Neural cell (in vitro differentiated cells): ENCODE results near the gene PDS5B. TPM values are rescaled to one million over a fixed set of nuclear protein-coding genes. Genes with fewer than 3 reads are reported as not detected.

Experiments used
- H2AFZ ChIP-seq: fragments of 200-600, 300-800 bp; sonication (generic), shearing (Covaris generic); 2 replicates; pipeline ENCODE4 v1.6.0; 2014; ENCODE audit warnings: low read depth, mild to moderate bottlenecking, antibody characterized with exemption, low read length, moderate library complexity
- H3F3A ChIP-seq: fragments of 200-600 bp; shearing (Covaris generic); 2 replicates; pipeline ENCODE4 v1.6.1; 2016; ENCODE audit warnings: mild to moderate bottlenecking, moderate library complexity, mixed read lengths, antibody characterized with exemption, low read length; ENCODE audit not compliant: insufficient read depth, poor library complexity, severe bottlenecking
- H3K27ac ChIP-seq: fragments of 200-600, 300-800 bp; sonication (generic), shearing (Covaris generic); 2 replicates; pipeline ENCODE4 v1.5.1; 2014; ENCODE audit warnings: mild to moderate bottlenecking, low read length, moderate library complexity
- H3K27me3 ChIP-seq: fragments of 300-800, 200-600 bp; sonication (generic), shearing (Covaris generic); 2 replicates; pipeline ENCODE4 v1.6.0; 2014; ENCODE audit warnings: mild to moderate bottlenecking, low read depth, low read length, moderate library complexity; ENCODE audit not compliant: insufficient read depth
- H3K36me3 ChIP-seq: fragments of 300-800, 200-600 bp; sonication (generic), shearing (Covaris generic); 2 replicates; pipeline ENCODE4 v1.5.1; 2014; ENCODE audit warnings: mild to moderate bottlenecking, antibody characterized with exemption, low read length, moderate library complexity; ENCODE audit not compliant: insufficient read depth
- H3K4me2 ChIP-seq: fragments of 300-800, 200-600 bp; sonication (generic), shearing (Covaris generic); 2 replicates; pipeline ENCODE4 v1.6.0; 2014; ENCODE audit warnings: mild to moderate bottlenecking, low read length
- H3K4me3 ChIP-seq: fragments of 300-800, 200-600 bp; sonication (generic), shearing (Covaris generic); 2 replicates; pipeline ENCODE4 v1.5.1; 2014; ENCODE audit warnings: mild to moderate bottlenecking, low read length, moderate library complexity
- H3K79me2 ChIP-seq: fragments of 200-600 bp; shearing (Covaris generic); replicated peaks from 2 replicates; pipeline ENCODE4 v1.6.0; 2014; ENCODE audit warnings: mild to moderate bottlenecking, low read length, moderate library complexity; ENCODE audit not compliant: insufficient read depth
- H3K9ac ChIP-seq: fragments of 300-800, 200-600 bp; sonication (generic), shearing (Covaris generic); 2 replicates; pipeline ENCODE4 v1.6.1; 2016; ENCODE audit warnings: mild to moderate bottlenecking, low read length, mixed read lengths
- H3K9me2 ChIP-seq: fragments of 200-600 bp; shearing (Covaris generic); 2 replicates; pipeline ENCODE4 v1.6.1; 2016; ENCODE audit warnings: mild to moderate bottlenecking, low read length, mixed read lengths; ENCODE audit not compliant: insufficient read depth
- H3K9me3 ChIP-seq: fragments of 200-600, 300-800 bp; sonication (generic), shearing (Covaris generic); 2 replicates; pipeline ENCODE4 v1.6.1; 2016; ENCODE audit warnings: mild to moderate bottlenecking, mixed run types, low read length, moderate library complexity, mixed read lengths
- H4K20me1 ChIP-seq: fragments of 200-600 bp; shearing (Covaris generic); 2 replicates; pipeline ENCODE4 v1.6.1; 2016; ENCODE audit warnings: mild to moderate bottlenecking, mixed run types; ENCODE audit not compliant: insufficient read depth
- CTCF ChIP-seq: fragments of 450-650 bp; IDR thresholded peaks from 2 replicates; pipeline ENCODE4 v1.5.1; 2014; ENCODE audit warnings: antibody characterized with exemption, mild to moderate bottlenecking, moderate library complexity; ENCODE audit not compliant: poor library complexity, severe bottlenecking
- EP300 ChIP-seq: fragments of 450-650 bp; conservative IDR thresholded peaks from 2 replicates; pipeline ENCODE4 v1.6.1; 2014; ENCODE audit warnings: antibody characterized with exemption, mild to moderate bottlenecking, moderate library complexity; ENCODE audit not compliant: poor library complexity, severe bottlenecking
- EZH2 ChIP-seq: fragments of 200-600, 300-800 bp; shearing (Covaris generic), sonication (generic); IDR thresholded peaks from 2 replicates; pipeline ENCODE4 v1.6.1; 2014; ENCODE audit warnings: antibody characterized with exemption, low read length, borderline replicate concordance, mild to moderate bottlenecking; ENCODE audit not compliant: insufficient read depth, poor library complexity, severe bottlenecking
- MXI1 ChIP-seq: fragments of 450-650 bp; conservative IDR thresholded peaks from 2 replicates; pipeline ENCODE4 v1.6.1; 2014; ENCODE audit warnings: antibody characterized with exemption, mild to moderate bottlenecking; ENCODE audit not compliant: poor library complexity, severe bottlenecking
- POLR2AphosphoS5 ChIP-seq: IDR thresholded peaks from 2 replicates; pipeline ENCODE4 v1.6.1; 2012
- RAD21 ChIP-seq: fragments of 450-650 bp; conservative IDR thresholded peaks from 2 replicates; pipeline ENCODE4 v1.6.1; 2014; ENCODE audit warnings: antibody characterized with exemption, mild to moderate bottlenecking, moderate library complexity
- SMC3 ChIP-seq: fragments of 450-650 bp; conservative IDR thresholded peaks from 2 replicates; pipeline ENCODE4 v1.6.1; 2014; ENCODE audit warnings: antibody characterized with exemption, mild to moderate bottlenecking, moderate library complexity; ENCODE audit not compliant: poor library complexity
- TAF1 ChIP-seq: IDR thresholded peaks from 2 replicates; pipeline ENCODE4 v1.6.1; 2012; ENCODE audit warnings: low read depth
- polyA plus RNA-seq: library from polyadenylated mRNA; depleted of rRNA; stranded (reverse); fragments of >200 nt; gene quantifications from 2 replicates; pipeline ENCODE4 v1.2.3, GENCODE V29; 2014
- TF ChIP-seq, protein P1 (sequence below): IDR thresholded peaks from 2 replicates; pipeline ENCODE4 v1.6.1; 2012; ENCODE audit warnings: borderline replicate concordance

PDS5B gene
- polyA plus RNA-seq, 1 donor from 2014 or later, result 27.6 TPM

DNA sequence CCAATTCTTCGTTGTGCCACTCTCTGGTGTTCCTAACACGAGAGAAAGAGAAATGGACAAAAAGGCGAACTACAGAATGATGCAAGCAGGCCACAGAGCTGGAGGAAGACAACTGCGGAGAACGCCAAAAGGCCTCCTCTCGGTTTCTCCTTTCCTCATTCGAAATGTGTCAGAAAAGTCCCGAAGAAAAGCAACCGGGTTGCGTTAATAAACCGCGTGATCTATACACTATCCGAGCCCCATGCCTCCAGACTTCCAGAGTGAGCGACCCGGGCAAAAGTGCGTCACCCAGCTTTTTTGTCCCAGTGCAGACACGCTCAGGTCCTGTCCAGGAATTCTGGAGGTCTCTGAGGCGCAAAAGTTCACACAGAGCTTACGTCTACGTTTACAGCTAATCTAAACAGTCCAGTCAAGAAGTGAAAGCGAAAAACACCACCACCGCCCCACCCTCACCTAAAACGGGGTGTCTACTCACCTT is 48.1 kb upstream of the PDS5B start:
- H4K20me1 ChIP-seq, result no peaks in the 10 kb centered on the region
- no peaks in the 10 kb centered on the region for H3K9me3 ChIP-seq
- H3K27me3 ChIP-seq, result no peaks in the 10 kb centered on the region
- H3K4me3 ChIP-seq, result peak overlapping the region; percentile 75
- H3K36me3 ChIP-seq, result peaks cover 19% of the 10 kb centered on the region
- TF ChIP-seq, protein P1, sequence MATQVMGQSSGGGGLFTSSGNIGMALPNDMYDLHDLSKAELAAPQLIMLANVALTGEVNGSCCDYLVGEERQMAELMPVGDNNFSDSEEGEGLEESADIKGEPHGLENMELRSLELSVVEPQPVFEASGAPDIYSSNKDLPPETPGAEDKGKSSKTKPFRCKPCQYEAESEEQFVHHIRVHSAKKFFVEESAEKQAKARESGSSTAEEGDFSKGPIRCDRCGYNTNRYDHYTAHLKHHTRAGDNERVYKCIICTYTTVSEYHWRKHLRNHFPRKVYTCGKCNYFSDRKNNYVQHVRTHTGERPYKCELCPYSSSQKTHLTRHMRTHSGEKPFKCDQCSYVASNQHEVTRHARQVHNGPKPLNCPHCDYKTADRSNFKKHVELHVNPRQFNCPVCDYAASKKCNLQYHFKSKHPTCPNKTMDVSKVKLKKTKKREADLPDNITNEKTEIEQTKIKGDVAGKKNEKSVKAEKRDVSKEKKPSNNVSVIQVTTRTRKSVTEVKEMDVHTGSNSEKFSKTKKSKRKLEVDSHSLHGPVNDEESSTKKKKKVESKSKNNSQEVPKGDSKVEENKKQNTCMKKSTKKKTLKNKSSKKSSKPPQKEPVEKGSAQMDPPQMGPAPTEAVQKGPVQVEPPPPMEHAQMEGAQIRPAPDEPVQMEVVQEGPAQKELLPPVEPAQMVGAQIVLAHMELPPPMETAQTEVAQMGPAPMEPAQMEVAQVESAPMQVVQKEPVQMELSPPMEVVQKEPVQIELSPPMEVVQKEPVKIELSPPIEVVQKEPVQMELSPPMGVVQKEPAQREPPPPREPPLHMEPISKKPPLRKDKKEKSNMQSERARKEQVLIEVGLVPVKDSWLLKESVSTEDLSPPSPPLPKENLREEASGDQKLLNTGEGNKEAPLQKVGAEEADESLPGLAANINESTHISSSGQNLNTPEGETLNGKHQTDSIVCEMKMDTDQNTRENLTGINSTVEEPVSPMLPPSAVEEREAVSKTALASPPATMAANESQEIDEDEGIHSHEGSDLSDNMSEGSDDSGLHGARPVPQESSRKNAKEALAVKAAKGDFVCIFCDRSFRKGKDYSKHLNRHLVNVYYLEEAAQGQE, result no peak
- peak; percentile 57 for TF ChIP-seq TAF1
- TF ChIP-seq CTCF, result no peak
- peak; percentile 65 for TF ChIP-seq MXI1
- no peaks in the 10 kb centered on the region for H3K9me2 ChIP-seq
- H2AFZ ChIP-seq, result peak overlapping the region; percentile 75
- H3K79me2 ChIP-seq, result peaks cover 48% of the 10 kb centered on the region
- H3K4me2 ChIP-seq, result peak overlapping the region; percentile 52
- no peaks in the 10 kb centered on the region for H3F3A ChIP-seq
- peak overlapping the region; percentile 75 for H3K9ac ChIP-seq
- H3K27ac ChIP-seq, result peak overlapping the region; percentile 83

- peaks cover 19% of the 10 kb centered on the region for H3K36me3 ChIP-seq
- peak within 1 kb of the TSS; percentile 52 for H3K4me2 ChIP-seq
- no peaks in the 10 kb centered on the region for H3K9me2 ChIP-seq
- H2AFZ ChIP-seq, result peak within 1 kb of the TSS; percentile 75
- H3K27ac ChIP-seq, result peak within 1 kb of the TSS; percentile 83
- H3K79me2 ChIP-seq, result peaks cover 42% of the 10 kb centered on the region
- no peaks in the 10 kb centered on the region for H3K27me3 ChIP-seq
- TF ChIP-seq MXI1 (peak; percentile 45), CTCF (peak; percentile 64), POLR2AphosphoS5 (peak; percentile 75), EZH2 (no peak), RAD21 (peak; percentile 62), EP300 (peak; percentile 27), SMC3 (peak; percentile 53), TAF1 (no peak)
- TF ChIP-seq, protein P1, result no peak
- peak within 1 kb of the TSS; percentile 75 for H3K4me3 ChIP-seq
- H4K20me1 ChIP-seq, result no peaks in the 10 kb centered on the region
- no peaks in the 10 kb centered on the region for H3F3A ChIP-seq
- H3K9ac ChIP-seq, result peak within 1 kb of the TSS; percentile 75
- H3K9me3 ChIP-seq, result no peaks in the 10 kb centered on the region
These were observed 47.5 kb upstream of the PDS5B start, which contains the start of gene N4BP2L2 for GRCh38 chr13:32538621-32539246. N4BP2L2 (minus strand) TSS chr13:32538795; CDS start chr13:32537027, 1,768 bp downstream.
